Activated CD4-positive, alpha-beta T cell treated with anti-CD3 and anti-CD28 coated beads, Interleukin-2, amount 50 U/mL, for 24 hours (primary cell): Measurements from ENCODE around the gene MEPCE.
A peak's percentile ranks its signal among the peaks of the same experiment; 100 is the strongest.

ENCODE experiments used
- DNase-seq, 2 donors: peaks; one replicate each; pipeline ENCODE4 v3.0.0-alpha.2; 2020; ENCODE audit warnings: low read depth in 1 of 2, low spot score in 1 of 2

MEPCE gene

GRCh38 chr7:100457033-100457432 lies 27.4 kb downstream of the MEPCE start:
- no peak for DNase-seq

GRCh38 chr7:100464210-100464660 lies 34.6 kb downstream of the MEPCE start, which contains the start of gene SPACDR:
SPACDR (minus strand) TSS chr7:100464260; CDS start chr7:100464025, 235 bp downstream.
- no peak for DNase-seq

DNA sequence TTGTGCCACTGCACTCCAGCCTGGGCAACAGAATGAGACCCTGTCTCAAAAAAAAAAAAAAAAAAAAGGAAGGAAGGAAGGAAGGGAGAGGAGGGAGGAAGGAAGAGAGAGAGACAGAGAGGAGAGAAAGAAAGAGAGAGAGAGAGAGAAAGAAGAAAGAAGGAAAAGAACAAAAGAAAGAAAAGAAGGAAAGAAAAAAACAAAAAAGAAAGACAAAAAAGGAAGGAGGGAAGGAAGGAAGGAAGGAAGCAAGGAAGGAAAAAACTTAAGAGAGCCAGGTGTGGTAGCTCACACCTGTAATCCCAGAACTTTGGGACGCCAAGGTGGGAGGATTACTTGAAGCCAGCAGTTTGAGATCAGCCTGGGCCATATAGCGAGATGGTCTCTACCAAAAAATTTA lies 35.2 kb downstream of the MEPCE start:
- no peak for DNase-seq

DNA sequence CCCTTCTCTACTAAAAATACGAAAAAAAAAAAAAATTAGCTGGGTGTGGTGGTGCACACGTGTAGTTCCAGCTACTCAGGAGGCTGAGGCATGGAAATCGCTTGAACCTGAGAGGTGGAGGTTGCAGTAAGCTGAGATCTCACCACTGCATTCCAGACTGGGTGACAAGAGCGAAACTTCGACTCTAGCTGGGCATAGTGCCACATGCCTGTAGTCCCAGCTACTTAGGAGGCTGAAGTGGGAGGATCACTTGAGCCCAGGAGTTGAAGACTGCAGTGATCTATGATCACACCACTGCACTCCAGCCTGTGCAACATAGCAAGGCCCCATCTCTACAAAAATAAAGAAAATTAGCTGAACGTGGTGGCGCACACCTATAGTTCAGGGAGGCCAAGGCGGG lies 35.7 kb downstream of the MEPCE start:
- DNase-seq: no peak

DNA sequence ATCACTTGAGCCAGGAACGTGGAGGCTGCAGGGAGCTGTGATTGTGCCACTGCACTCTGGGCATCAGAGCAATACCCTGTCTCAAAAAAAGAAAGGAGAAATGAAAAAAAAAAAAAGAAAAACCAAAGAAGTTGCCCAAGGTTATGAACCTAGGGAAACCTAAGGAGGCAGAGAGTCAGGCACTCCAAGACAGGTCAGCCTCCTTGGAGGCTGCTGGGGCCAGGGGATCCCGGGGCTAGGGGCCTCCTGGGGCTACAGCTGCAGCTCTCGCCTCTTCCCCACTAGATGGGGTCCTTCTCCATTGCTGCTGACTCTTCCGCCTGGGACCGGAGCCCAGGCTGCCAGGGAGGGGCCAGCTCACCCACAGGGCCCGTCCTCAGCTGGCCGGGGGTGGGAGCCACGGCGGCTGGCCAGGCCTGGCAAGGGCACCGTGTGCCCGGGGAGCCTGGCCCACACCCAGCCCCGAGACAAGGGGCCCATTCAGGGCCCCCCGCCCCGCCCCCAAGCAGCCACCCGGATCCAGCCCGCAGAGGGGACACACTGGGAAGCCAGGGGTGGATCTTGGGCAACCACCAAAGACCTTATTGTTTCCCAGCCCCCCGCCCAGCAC lies 36.2 kb downstream of the MEPCE start:
- DNase-seq: no peak

- DNase-seq: no peak
Measured at GRCh38 chr7:100466653-100467605, 37.3 kb downstream of the MEPCE start.

DNA sequence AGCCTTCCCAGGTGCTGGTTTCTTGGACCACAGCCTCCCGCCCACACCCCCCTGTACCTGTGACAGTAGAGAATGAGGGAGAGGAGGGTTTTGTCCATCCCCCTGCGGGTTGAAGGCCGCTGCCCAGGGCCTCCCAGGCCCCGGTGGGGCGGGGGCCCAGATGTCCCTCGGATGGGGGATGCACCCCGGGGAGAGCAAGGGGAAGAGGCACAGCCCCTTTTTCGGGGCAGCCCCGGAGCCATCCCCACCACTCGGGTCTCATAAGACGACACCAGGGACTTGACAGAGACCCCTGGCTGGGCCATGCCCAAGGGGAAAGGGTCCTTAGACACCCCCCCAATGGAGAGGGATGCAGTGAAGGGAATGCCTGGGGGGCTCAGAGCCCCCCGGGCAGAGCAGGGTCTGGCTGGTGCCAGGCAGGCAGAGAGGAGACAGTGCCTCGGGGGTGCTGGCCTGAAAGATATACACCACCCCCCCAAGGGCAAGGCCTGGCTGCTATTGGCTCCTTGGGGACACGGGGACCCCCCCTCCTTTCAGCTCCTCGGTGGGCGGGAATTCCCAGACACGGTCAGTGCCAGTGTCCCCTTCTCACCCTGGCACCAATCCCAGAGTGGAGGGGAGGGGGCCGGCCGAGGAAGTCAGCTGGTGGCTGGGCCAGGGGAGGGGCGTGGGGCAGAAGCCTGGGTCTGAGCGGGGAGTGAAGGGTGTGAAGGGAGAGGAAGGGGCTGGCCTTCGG lies 38.2 kb downstream of the MEPCE start:
- DNase-seq: no peak

DNA sequence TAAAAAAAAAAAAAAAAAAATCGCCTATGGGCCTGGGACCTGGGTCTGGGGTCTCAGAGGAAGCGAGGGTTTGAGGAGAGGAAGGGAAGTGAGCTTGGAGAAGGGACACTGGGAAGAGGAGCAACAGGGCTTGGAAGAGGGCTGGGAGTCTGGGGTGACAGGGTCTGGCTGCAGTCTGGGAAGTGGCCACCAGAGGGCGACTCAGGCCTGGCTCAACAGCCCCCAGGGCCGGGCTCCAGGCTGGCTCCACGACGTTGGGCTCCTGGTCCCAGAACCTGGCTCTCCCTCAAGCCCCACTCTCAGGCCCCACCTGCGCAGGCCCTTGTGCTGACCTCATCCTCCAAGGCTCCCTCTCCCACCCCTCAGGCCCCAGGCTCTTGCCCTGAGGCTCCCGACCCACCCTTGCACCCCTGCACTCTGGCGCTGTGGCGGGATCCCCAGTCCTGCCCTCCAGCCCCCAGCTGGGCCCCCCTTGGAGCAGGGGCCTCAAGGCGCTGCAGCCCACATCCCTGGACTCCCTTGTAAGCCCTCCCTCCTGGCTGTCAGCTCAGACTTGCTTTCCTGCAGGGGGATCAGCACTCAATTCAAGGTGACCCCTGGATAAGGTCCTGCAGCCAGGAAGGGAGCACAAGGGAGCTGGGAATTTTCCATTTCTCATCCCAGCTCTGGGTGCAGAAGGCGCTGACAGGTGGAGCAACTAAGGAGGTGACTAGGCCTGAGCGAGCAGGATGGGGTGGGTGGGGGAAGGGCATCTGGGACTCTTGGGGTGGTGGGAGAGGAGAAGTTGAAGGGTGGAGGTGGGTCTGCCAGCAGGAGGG lies 39.8 kb downstream of the MEPCE start:
- peak; percentile 73 to 78 for DNase-seq

DNA sequence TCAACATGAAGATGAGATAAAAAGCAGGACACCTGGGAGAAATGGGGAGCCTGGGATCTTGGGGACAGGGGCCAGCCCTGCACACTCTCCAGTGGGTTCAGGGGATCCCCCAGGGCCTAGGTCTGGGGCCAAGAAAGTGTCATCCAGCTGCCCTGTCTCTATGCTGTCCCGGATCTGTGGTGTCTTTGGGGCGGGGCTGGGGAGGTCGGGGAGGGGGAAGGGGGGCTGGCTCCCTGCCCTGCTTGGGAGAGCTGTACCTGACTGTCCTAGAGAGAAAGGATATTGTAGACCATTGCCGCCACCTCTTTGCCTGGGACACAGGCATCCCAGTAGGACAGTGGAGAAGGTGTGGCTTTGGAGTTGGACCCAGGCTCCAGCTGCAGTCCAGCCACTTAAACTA lies 41.4 kb downstream of the MEPCE start:
- no peak for DNase-seq

DNA sequence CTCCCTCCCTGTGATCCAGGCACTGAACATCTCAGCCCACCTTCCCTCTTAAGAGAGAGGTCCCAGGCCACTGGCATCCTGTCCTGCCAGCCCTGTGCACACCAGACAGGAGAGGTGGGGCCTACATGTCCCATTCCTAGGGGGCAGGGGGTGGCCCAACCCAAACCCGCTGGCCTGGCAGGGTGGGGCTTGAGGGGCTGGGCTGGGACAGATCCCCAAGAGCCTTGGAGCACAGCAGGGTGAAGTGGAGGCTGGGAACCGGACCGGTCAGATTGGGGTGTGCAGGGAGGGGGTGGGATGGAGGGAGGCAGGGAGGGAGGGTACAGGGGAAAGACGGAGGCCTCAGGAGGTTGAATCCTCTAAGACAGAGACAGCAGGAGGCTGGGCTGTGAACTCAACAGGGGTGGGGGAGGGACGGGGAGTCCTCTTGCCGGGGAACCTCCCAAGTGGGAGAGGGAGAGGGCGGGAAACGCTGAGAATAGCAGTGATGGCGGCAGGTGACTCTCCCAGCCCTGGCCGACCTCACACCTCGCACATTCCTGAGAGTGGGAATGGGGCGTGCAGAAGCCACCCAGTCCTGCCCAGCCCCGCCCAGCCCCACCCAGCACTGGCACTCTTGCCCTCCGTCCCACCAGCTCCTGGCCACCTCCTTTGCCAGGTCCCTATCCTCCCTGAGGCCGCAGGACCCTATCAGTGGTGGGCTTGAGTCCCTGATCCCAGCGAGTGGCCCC lies 42.7 kb downstream of the MEPCE start:
- no peak for DNase-seq

- DNase-seq: no peak
Measured at GRCh38 chr7:100472854-100473499, 43.3 kb downstream of the MEPCE start.

DNA sequence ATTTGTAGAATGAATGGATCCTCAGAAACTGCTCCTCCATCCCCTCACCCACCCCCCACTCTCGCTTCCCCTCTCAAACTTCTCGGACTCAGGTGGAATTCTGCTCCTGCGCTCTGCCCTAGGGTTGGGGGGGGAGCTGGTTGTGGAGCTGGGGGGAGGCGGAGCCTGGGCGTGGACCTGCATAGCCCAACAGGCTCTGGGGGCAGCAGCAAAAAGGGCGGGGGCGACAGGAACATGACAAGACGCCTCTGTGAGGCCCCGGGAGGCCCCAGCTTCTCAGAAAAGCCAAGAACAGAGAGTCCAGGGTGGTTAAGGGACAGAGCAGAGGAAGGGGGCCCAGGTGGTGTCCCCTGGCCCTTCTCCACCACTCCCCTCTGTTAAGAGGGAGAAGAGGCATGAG lies 45.9 kb downstream of the MEPCE start:
- DNase-seq: no peak

DNA sequence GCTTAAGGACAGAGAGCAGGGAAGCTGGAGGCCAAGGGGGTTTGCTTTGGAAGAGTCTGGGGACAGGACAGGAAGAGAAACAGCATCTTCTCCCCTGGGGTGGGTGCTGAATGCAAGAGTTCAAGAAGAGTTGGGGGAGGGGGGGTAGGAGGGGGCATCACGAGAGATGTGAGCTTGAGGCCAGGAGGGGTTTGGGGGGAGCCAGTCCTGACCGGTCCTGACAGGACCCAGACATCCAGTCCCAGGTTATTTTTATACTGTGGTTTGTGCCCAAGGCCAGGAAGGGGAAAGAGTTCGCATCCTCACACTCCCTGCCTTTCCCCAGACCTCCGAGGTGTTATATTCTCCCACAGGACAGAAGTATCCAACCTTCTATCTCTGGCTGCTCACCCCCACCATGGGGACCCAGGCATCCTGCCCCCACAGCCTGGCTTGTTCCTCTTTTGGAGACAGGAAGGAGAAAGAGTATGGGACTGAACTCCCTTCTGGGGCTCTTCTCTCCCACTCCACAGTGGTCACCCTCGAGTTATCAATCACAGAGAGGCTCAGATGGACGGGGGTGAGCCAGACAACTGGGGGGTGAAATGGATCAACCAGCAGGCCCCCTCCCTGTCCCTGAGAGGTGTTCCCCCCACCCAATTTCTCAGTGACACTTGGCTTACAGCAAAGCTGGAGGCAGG lies 46.6 kb downstream of the MEPCE start:
- no peak for DNase-seq

DNA sequence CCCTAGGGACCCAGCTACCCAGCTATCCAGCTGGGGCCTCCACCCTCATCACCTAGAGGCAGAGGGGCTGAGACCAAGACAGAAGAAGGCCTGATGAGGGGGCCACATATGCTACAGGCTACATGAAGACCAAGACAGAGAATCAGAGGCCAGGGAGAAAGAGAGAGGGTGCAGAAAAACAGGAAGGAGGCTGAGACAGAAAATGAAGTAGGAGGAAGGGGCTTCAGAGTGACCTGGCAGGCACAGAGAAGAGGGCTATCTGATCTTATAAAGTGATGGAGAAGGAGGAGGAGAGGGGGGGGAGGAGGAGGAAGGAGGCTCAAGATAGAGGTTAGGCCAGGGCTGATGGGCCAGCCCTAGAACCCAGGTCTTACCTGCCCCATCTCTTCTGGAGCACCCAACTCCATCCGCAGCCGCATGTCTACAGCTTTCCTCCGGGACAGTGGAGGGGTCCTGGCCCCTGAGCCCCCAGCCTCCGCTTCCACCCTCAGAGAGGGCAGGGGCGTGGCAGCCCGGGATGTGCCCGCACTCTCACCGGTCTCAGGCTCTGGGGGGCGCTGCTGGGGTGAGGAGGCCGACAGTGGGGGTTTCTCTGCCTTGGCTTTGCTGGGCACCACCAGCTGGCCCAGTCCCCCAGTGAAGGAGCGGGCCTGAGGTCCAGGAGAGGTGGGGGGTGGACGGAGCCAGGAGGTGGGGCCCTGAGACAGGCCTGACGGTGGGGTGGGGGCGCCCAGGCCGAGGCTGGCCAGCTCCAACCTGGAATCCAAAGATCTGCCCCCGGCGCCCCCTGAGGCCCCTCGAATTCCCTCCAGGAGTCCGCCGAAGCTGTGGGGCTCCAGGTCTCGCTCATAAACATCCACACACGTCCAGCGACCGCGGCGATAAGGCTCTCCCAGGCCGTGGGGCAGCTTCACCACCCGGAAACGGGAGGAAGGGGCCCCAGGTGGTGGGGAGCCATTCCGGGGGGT lies 47.6 kb downstream of the MEPCE start:
- DNase-seq: no peak

DNA sequence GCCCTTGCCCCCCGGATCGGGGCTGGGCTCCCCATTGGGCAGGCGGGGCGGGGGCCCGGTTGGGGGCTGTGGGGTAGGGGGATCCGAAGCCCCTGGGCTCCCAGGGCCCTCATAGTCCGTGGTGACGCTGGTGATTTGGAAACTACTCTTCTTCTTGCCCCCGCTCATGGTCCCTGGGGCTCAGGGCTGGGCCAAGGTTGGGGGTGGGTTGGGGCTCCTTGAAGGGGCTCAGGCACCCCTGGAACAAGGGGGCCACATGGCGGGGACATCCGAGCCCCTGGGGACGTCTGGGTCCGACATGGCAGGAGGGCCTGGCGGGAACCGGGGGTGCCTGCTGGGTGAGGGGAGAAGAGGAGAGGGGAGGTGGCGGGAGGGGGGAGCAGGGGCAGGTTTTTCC lies 48.2 kb downstream of the MEPCE start:
- DNase-seq: no peak

DNA sequence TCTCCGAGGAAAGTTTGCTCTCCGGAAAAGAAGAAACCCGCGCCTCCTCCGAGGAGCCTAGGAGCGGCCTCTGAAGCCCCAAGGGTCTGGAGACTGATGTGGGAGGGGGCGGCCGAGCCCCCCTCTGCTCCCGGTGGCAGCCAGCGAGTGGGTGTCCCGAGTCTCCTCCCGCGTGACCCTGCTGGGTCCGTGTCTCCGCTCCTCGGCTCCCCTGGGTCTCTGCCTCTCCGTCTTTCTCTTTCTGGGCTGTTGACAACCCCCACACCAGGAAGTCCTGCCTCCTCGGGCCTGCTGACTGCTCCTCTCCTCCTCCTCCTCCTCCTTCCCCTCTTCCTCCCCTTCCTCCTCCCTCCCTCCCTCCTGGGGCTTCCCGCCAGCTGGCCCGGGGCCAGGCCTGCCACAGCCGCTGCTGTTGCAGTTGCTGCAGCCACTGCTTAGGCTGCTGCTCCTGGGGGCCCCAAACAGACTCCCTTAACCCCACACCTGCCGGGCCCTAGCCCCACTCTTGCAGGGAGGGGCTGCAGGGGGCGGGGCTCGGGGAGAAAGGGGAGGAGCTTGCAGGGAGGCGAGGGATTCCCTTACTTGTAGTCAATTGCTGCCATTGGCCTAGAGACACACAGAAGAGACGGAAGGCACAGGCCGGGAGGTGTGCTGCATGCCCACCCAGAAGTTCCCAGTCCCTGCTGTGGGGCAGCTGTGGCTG lies 49.5 kb downstream of the MEPCE start, which contains the start of gene TSC22D4:
TSS of gene TSC22D4 (minus strand) at position 257 of the 703 bp plus-strand sequence. CDS start 1,176 bp downstream, outside the sequence.
- peak; percentile 76 to 79 for DNase-seq

DNA sequence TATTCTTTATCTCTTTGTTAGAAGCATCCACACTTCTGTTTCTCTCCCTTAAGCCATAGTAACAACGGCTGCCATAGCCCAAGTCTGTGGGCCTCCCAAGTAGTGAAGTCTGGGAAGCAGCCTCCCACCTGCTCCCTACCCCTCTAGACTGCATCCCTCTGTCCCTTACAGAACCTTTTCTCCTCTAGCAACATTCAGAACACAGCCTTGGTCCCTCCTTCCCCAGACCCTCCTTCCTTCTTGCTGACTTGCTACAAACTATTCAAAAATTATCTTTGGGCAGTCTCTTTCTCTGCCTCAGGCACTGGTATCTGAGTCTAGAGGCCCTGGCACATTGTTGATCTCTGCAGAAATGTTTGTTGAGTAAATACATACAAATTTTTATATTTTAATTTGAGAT lies 51.8 kb downstream of the MEPCE start:
- DNase-seq: no peak
